Skeletal muscle tissue (tissue), 4 donors: ENCODE results near the gene MOXD1. TPM values are rescaled to one million over a fixed set of nuclear protein-coding genes. Genes with fewer than 3 reads are reported as not detected.
"Not testable (repeated sequence)": the region's sequence is repeated elsewhere in the genome, so short reads cannot be mapped to it uniquely, and the experiment has no call there.

Source experiments
- H3K27ac ChIP-seq: one replicate; pipeline ENCODE4 v1.7.0; 2013; ENCODE audit warnings: mild to moderate bottlenecking, low read depth, low read length, inconsistent platforms
- H3K27me3 ChIP-seq, 3 donors: one replicate each; pipeline ENCODE4 v1.7.0; 2013; ENCODE audit warnings: low read length in 3 of 3; ENCODE audit not compliant: control insufficient read depth in 3 of 3, insufficient read depth in 3 of 3
- H3K36me3 ChIP-seq, 3 donors: one replicate each; pipeline ENCODE4 v1.7.0; 2013; ENCODE audit warnings: low read length in 3 of 3; ENCODE audit not compliant: control insufficient read depth in 3 of 3, insufficient read depth in 3 of 3
- H3K4me1 ChIP-seq, 3 donors: one replicate each; pipeline ENCODE4 v1.7.0; 2013; ENCODE audit warnings: low read length in 3 of 3, mild to moderate bottlenecking in 3 of 3; ENCODE audit not compliant: control insufficient read depth in 3 of 3, insufficient read depth in 3 of 3
- H3K4me3 ChIP-seq, 3 donors: one replicate each; pipeline ENCODE4 v1.7.0; 2013; ENCODE audit warnings: low read length in 3 of 3
- H3K9ac ChIP-seq, 3 donors: one replicate each; pipeline ENCODE4 v1.7.0; 2013; ENCODE audit warnings: low read length in 3 of 3, mild to moderate bottlenecking in 3 of 3, moderate library complexity in 2 of 3, low read depth in 1 of 3
- H3K9me3 ChIP-seq, 3 donors: one replicate each; pipeline ENCODE4 v1.7.0; 2013; ENCODE audit warnings: low read length in 3 of 3; ENCODE audit not compliant: control insufficient read depth in 3 of 3
- total RNA-seq: library from RNA; depleted of rRNA; stranded (reverse); fragments of >200 nt; gene quantifications from one replicate; pipeline ENCODE4 v1.2.3, GENCODE V29; 2014
- donor health status: Osteomylitis.

Gene MOXD1
- total RNA-seq, 1 donor from 2014 or later: 1.0 TPM

- no peaks in the 10 kb centered on the region for H3K36me3 ChIP-seq
- no peak overlapping the region for H3K27ac ChIP-seq
- H3K4me1 ChIP-seq: no peaks in the 10 kb centered on the region
- H3K27me3 ChIP-seq: no peaks in the 10 kb centered on the region
- no peak overlapping the region for H3K4me3 ChIP-seq
- H3K9ac ChIP-seq: no peak overlapping the region
- no peaks in the 10 kb centered on the region for H3K9me3 ChIP-seq
Observed at GRCh38 chr6:132359886-132360285, 41.4 kb downstream of the MOXD1 start.

GRCh38 chr6:132357120-132357519 is 44.2 kb downstream of the MOXD1 start:
- no peaks in the 10 kb centered on the region for H3K9me3 ChIP-seq
- H3K36me3 ChIP-seq: no peaks in the 10 kb centered on the region
- H3K4me3 ChIP-seq: no peak overlapping the region
- H3K27ac ChIP-seq: no peak overlapping the region
- no peaks in the 10 kb centered on the region for H3K4me1 ChIP-seq
- H3K9ac ChIP-seq: no peak overlapping the region
- H3K27me3 ChIP-seq: no peaks in the 10 kb centered on the region

- no peaks in the 10 kb centered on the region for H3K36me3 ChIP-seq
- H3K9ac ChIP-seq: no peak overlapping the region
- H3K27me3 ChIP-seq: no peaks in the 10 kb centered on the region
- H3K4me1 ChIP-seq: no peaks in the 10 kb centered on the region
- H3K27ac ChIP-seq: no peak overlapping the region
- H3K4me3 ChIP-seq: no peak overlapping the region
- H3K9me3 ChIP-seq: no peaks in the 10 kb centered on the region
Observed at GRCh38 chr6:132354517-132355167, 46.6 kb downstream of the MOXD1 start.

GRCh38 chr6:132351986-132352385 is 49.3 kb downstream of the MOXD1 start:
- H3K4me3 ChIP-seq, H3K4me1 ChIP-seq, H3K27ac ChIP-seq, H3K9ac ChIP-seq, H3K36me3 ChIP-seq, H3K9me3 ChIP-seq, H3K27me3 ChIP-seq: not testable (repeated sequence)

GRCh38 chr6:132348231-132348630 is 53.0 kb downstream of the MOXD1 start:
- Histone ChIP-seq H3K9me3 (peaks cover 0 to 4% (median 3%) of the 10 kb centered on the region in 3 donors), H3K4me1 (no peaks in the 10 kb centered on the region), H3K36me3 (no peaks in the 10 kb centered on the region)

GRCh38 chr6:132344811-132345210 is 56.5 kb downstream of the MOXD1 start:
- H3K27ac ChIP-seq: no peak overlapping the region
- no peaks in the 10 kb centered on the region for H3K36me3 ChIP-seq

More at GRCh38 chr6:132348231-132348630, 53.0 kb downstream of the MOXD1 start:
- H3K4me3 ChIP-seq: no peak overlapping the region
- H3K27ac ChIP-seq: no peak overlapping the region
- no peaks in the 10 kb centered on the region for H3K27me3 ChIP-seq
- no peak overlapping the region for H3K9ac ChIP-seq

GRCh38 chr6:132341646-132342045 is 59.6 kb downstream of the MOXD1 start:
- Histone ChIP-seq H3K27ac (no peak overlapping the region), H3K4me3 (no peak overlapping the region), H3K9ac (no peak overlapping the region), H3K36me3 (no peaks in the 10 kb centered on the region), H3K27me3 (peaks cover 0 to 3% (median 0%) of the 10 kb centered on the region in 3 donors), H3K4me1 (no peaks in the 10 kb centered on the region), H3K9me3 (peaks cover 0 to 6% (median 5%) of the 10 kb centered on the region in 3 donors)

More at GRCh38 chr6:132344811-132345210, 56.5 kb downstream of the MOXD1 start:
- peaks cover 0 to 5% (median 4%) of the 10 kb centered on the region in 3 donors for H3K9me3 ChIP-seq
- no peak overlapping the region for H3K9ac ChIP-seq
- no peak overlapping the region for H3K4me3 ChIP-seq
- no peaks in the 10 kb centered on the region for H3K27me3 ChIP-seq
- H3K4me1 ChIP-seq: no peaks in the 10 kb centered on the region

- Histone ChIP-seq H3K27ac (no peak overlapping the region), H3K9me3 (peaks cover 0 to 2% (median 0%) of the 10 kb centered on the region in 3 donors), H3K4me3 (no peak overlapping the region), H3K9ac (no peak overlapping the region), H3K36me3 (no peaks in the 10 kb centered on the region), H3K27me3 (peaks cover 0 to 3% (median 0%) of the 10 kb centered on the region in 3 donors), H3K4me1 (no peaks in the 10 kb centered on the region)
Observed at GRCh38 chr6:132334521-132334885, 66.8 kb downstream of the MOXD1 start.

GRCh38 chr6:132333639-132334520 is 67.4 kb downstream of the MOXD1 start:
- no peak overlapping the region for H3K27ac ChIP-seq
- H3K9ac ChIP-seq: no peak overlapping the region
- H3K9me3 ChIP-seq: peaks cover 0 to 2% (median 0%) of the 10 kb centered on the region in 3 donors

GRCh38 chr6:132330759-132331158 is 70.5 kb downstream of the MOXD1 start:
- H3K9me3 ChIP-seq: no peaks in the 10 kb centered on the region
- H3K27me3 ChIP-seq: no peaks in the 10 kb centered on the region
- no peak overlapping the region for H3K9ac ChIP-seq
- no peak overlapping the region for H3K4me3 ChIP-seq
- no peak overlapping the region for H3K27ac ChIP-seq
- no peaks in the 10 kb centered on the region for H3K36me3 ChIP-seq
- H3K4me1 ChIP-seq: no peaks in the 10 kb centered on the region

More at GRCh38 chr6:132333639-132334520, 67.4 kb downstream of the MOXD1 start:
- Histone ChIP-seq H3K4me3 (no peak overlapping the region), H3K36me3 (no peaks in the 10 kb centered on the region), H3K27me3 (peaks cover 0 to 3% (median 0%) of the 10 kb centered on the region in 3 donors), H3K4me1 (no peaks in the 10 kb centered on the region)
